SW480 (cell line): Measurements from ENCODE around the gene SAA4.
A peak's percentile ranks its signal among the peaks of the same experiment; 100 is the strongest.
"Not testable (repeated sequence)": the region's sequence is repeated elsewhere in the genome, so short reads cannot be mapped to it uniquely, and the experiment has no call there.

Experiments
- DNase-seq: peaks from one replicate; pipeline ENCODE4 v3.0.0-alpha.2; 2016; ENCODE audit warnings: low spot score

Gene SAA4

GRCh38 chr11:18236664-18237356 lies at the start of gene SAA4:
TSS of gene SAA4 (minus strand) at chr11:18236802. CDS start at chr11:18235926, 876 bp downstream.
- no peak for DNase-seq

GRCh38 chr11:18285841-18286240 lies 49.2 kb upstream of the SAA4 start:
- no peak for DNase-seq

- no peak for DNase-seq
Observed at GRCh38 chr11:18282626-18283025, 46.0 kb upstream of the SAA4 start.

GRCh38 chr11:18280438-18281045 lies 43.9 kb upstream of the SAA4 start:
- DNase-seq: no peak

GRCh38 chr11:18277565-18278271 lies 41.1 kb upstream of the SAA4 start:
- DNase-seq: no peak

GRCh38 chr11:18271206-18271605 lies 34.6 kb upstream of the SAA4 start:
- no peak for DNase-seq

- no peak for DNase-seq
Observed at GRCh38 chr11:18270102-18270501, 33.5 kb upstream of the SAA4 start.

- DNase-seq: not testable (repeated sequence)
Observed at GRCh38 chr11:18269252-18269651, 32.6 kb upstream of the SAA4 start.

- DNase-seq: not testable (repeated sequence)
Observed at GRCh38 chr11:18267335-18268133, 30.9 kb upstream of the SAA4 start.

- DNase-seq: no peak
Observed at GRCh38 chr11:18265949-18266348, 29.3 kb upstream of the SAA4 start, which contains the start of gene SAA1. TSS of gene SAA1 (plus strand) at chr11:18266264. CDS start at chr11:18266888, 624 bp downstream.

- DNase-seq: no peak
Observed at GRCh38 chr11:18264677-18265555, 28.3 kb upstream of the SAA4 start.

- no peak for DNase-seq
Observed at GRCh38 chr11:18264035-18264434, 27.4 kb upstream of the SAA4 start.

GRCh38 chr11:18262681-18263350 lies 26.2 kb upstream of the SAA4 start:
- DNase-seq: peak; percentile 24

GRCh38 chr11:18261721-18262120 lies 25.1 kb upstream of the SAA4 start:
- no peak for DNase-seq

GRCh38 chr11:18259259-18259658 lies 22.7 kb upstream of the SAA4 start:
- no peak for DNase-seq

GRCh38 chr11:18254781-18255361 lies 18.3 kb upstream of the SAA4 start:
- DNase-seq: no peak

GRCh38 chr11:18253778-18254338 lies 17.3 kb upstream of the SAA4 start:
- DNase-seq: no peak

- DNase-seq: no peak
Observed at GRCh38 chr11:18253233-18253632, 16.6 kb upstream of the SAA4 start.

GRCh38 chr11:18248561-18248960 lies 12.0 kb upstream of the SAA4 start, which contains the start of gene SAA2:
TSS of gene SAA2 (minus strand) at chr11:18248668. CDS start at chr11:18248011, 657 bp downstream.
- no peak for DNase-seq

- not testable (repeated sequence) for DNase-seq
Observed at GRCh38 chr11:18247191-18247581, 10.6 kb upstream of the SAA4 start.
